ENCODE results near the gene IL11.
A peak's percentile ranks its signal among the peaks of the same experiment; 100 is the strongest.
"Not testable (repeated sequence)": the region's sequence is repeated elsewhere in the genome, so short reads cannot be mapped to it uniquely, and the experiment has no call there.

IL11 gene

GRCh38 chr19:55370305-55370988 is at the start of gene IL11:
TSS of gene IL11 (minus strand) at chr19:55370463. CDS start at chr19:55370310, 153 bp downstream.
- DNase-seq = no peak

- no peak for DNase-seq
These were observed 49.5 kb upstream of the IL11 start for GRCh38 chr19:55419624-55420236.

- DNase-seq = no peak
These were observed 48.8 kb upstream of the IL11 start for GRCh38 chr19:55419103-55419502.

GRCh38 chr19:55418185-55418584 is 47.9 kb upstream of the IL11 start:
- DNase-seq = peak; percentile 46 to 58

- no peak for DNase-seq
These were observed 39.9 kb upstream of the IL11 start for GRCh38 chr19:55410168-55410567.

- not testable (repeated sequence) for DNase-seq
These were observed 38.9 kb upstream of the IL11 start for GRCh38 chr19:55409179-55409578.

- no peak for DNase-seq
These were observed 38.2 kb upstream of the IL11 start for GRCh38 chr19:55408533-55408872.

GRCh38 chr19:55407800-55408532 is 37.7 kb upstream of the IL11 start:
- peak; percentile 94 to 96 for DNase-seq

- DNase-seq = not testable (repeated sequence)
These were observed 37.2 kb upstream of the IL11 start, which contains the start of gene UBE2S for GRCh38 chr19:55407550-55407799. TSS of gene UBE2S (minus strand) at chr19:55407788. CDS start at chr19:55407589, 199 bp downstream.

GRCh38 chr19:55406826-55407549 is 36.7 kb upstream of the IL11 start:
- no peak for DNase-seq

GRCh38 chr19:55406091-55406825 is 36.0 kb upstream of the IL11 start:
- DNase-seq = no peak

- DNase-seq = no peak
These were observed 35.4 kb upstream of the IL11 start for GRCh38 chr19:55405638-55406037.

- no peak for DNase-seq
These were observed 32.2 kb upstream of the IL11 start for GRCh38 chr19:55402509-55402908.

GRCh38 chr19:55401390-55401789 is 31.1 kb upstream of the IL11 start:
- DNase-seq = not testable (repeated sequence)

- DNase-seq = no peak
These were observed 30.2 kb upstream of the IL11 start for GRCh38 chr19:55400281-55401087.

- no peak for DNase-seq
These were observed 28.1 kb upstream of the IL11 start for GRCh38 chr19:55398200-55398925.

- DNase-seq = no peak
These were observed 22.8 kb upstream of the IL11 start for GRCh38 chr19:55392820-55393761.

GRCh38 chr19:55391702-55392615 is 21.7 kb upstream of the IL11 start:
- no peak for DNase-seq

- DNase-seq = no peak
These were observed 21.0 kb upstream of the IL11 start for GRCh38 chr19:55391191-55391670.

Data from activated CD4-positive, alpha-beta T cell treated with anti-CD3 and anti-CD28 coated beads, Interleukin-2, amount 50 U/mL, for 48 hours (primary cell).